Body of pancreas (tissue), 4 donors: ENCODE results near the gene ASCC1.

Experiments
- POLR2A ChIP-seq, 3 donors: fragments of 450-650 bp; IDR thresholded peaks; one replicate each; pipeline ENCODE4 v1.6.1; 2016; ENCODE audit warnings: antibody characterized with exemption in 3 of 3, mild to moderate bottlenecking in 2 of 3
- TF ChIP-seq, protein P1 (sequence below), 7 experiments: fragments of 450-650 bp in 4 of 7; fragments of 200-600 bp in 3 of 7; sonication (generic) in 3 of 7; IDR thresholded peaks; one replicate each; pipeline ENCODE4 v1.5.1; 2016 to 2019; ENCODE audit warnings: antibody characterized with exemption in 7 of 7

DNA sequence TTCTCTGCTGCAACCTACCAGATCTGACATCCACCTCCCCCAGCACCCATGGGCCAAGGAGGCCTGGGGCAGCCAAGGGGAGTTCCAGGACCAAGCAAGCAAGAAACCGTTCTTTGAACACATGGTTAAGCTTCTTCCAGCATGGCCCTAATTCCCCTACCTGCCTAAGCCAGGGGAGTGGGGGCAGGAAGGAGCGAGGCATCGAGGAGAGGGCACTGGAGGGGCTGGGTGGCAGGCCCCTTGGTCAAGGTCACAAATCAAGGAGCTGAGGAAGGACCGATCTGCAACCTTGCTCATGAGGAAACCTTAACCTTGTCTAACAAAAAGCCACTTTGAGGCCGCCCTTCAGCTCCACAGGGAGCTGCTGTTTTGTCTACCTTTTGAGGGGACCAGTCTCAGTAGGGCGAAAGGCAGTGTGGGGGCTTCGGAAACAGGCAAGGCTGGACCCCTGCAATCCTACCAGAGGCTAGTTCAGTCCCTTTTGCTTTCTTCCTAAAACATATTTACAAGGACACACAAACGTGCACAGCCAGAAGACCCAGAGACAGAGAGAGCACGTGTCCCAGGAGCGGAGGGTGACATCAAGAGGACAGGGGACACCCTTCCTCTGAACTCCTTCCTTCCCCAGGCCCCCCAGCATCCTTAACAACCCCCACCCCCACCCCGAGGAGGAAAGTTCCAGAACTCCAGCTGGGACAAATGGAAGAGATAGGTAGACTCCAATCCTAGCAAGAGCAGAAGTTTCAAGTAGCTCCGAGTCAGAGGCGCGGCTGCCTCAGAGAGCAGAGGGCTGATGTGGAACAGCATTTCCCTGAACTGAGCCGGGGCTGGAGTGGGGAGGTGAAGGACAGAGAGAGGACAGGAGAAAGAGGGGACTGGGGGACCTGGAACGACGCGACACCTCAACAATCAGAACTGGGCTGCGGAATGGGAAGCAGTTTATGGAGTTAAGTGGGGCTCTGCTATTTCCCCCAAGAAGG is 155.9 kb downstream of the ASCC1 start:
- TF ChIP-seq, protein P1, sequence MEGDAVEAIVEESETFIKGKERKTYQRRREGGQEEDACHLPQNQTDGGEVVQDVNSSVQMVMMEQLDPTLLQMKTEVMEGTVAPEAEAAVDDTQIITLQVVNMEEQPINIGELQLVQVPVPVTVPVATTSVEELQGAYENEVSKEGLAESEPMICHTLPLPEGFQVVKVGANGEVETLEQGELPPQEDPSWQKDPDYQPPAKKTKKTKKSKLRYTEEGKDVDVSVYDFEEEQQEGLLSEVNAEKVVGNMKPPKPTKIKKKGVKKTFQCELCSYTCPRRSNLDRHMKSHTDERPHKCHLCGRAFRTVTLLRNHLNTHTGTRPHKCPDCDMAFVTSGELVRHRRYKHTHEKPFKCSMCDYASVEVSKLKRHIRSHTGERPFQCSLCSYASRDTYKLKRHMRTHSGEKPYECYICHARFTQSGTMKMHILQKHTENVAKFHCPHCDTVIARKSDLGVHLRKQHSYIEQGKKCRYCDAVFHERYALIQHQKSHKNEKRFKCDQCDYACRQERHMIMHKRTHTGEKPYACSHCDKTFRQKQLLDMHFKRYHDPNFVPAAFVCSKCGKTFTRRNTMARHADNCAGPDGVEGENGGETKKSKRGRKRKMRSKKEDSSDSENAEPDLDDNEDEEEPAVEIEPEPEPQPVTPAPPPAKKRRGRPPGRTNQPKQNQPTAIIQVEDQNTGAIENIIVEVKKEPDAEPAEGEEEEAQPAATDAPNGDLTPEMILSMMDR (IDR thresholded peaks at IDR 0.05), result no peak
- no peak for TF ChIP-seq POLR2A (IDR thresholded peaks at IDR 0.05)
